ENCODE results near the gene DYNLT4. TPM values are rescaled to one million over a fixed set of nuclear protein-coding genes. Genes with fewer than 3 reads are reported as not detected.

Gene DYNLT4
- total and polyA plus RNA-seq, 2 of the 13 experiments (the other 11 are each of a cell fraction or from before 2014, with no cell fraction given): 0.77 TPM; not detected in 1

DNA sequence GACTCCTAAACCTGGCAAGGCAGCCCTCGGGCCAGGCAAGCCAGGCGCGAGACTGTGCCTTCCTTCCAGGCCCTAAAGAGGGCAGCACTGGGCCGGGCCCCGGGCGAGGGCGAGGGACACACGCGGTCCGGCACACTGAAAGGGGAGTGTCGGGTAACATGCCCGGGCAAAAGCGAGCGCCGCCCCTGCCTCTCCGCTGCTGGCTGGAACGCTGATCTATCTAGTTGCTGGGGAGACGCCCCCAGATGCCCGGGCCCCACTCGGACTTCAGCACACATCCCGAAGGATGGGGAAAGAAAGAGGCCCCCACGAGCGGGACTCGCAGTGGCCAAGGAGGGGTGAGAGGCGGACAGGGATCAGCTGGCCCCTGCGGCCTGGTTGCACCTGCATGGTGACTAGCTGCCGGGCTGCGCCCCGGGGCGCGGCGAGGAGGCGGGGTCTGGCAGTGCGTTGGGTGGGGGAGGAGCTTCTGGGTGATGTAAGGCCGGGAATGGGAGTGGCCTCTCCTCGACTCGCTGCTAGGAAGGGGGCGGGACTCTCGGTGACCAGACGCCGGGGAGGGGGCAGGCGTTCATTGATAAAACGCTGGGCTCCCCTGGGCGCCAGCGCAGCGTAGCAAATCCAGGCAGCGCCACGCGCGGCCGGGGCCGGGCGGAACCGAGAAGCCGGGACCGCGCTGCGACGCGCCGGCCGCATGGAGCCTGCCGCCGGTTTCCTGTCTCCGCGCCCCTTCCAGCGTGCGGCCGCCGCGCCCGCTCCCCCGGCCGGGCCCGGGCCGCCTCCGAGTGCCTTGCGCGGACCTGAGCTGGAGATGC, 7.2 kb downstream of the DYNLT4 start, which contains the start of gene PLK3 (continued):
- peak; percentile 89; the same call in 1 of the 2 replicates for TF ChIP-seq ZBTB3 (CRISPR knock-in tag; IDR thresholded peaks at IDR 0.05; ENCODE audit: borderline replicate concordance, low read depth)
- peak; percentile 92; the same call in 2 of the 3 replicates for TF ChIP-seq MXI1 (IDR thresholded peaks at IDR 0.05; ENCODE audit: borderline replicate concordance, low read depth, low read length)
- peak; percentile 97 for TF ChIP-seq ATF5 (CRISPR knock-in tag; IDR thresholded peaks at IDR 0.05; ENCODE audit: low read depth)
- peak; percentile 61 for TF ChIP-seq FOXP4 (CRISPR knock-in tag; IDR thresholded peaks at IDR 0.05)
- no peak for TF ChIP-seq ZNF282 (IDR thresholded peaks at IDR 0.05; ENCODE audit: partially characterized antibody)
- peak; percentile 68 for TF ChIP-seq ZC3H13 (CRISPR knock-in tag; IDR thresholded peaks at IDR 0.05)
- TF ChIP-seq HIC2 (CRISPR knock-in tag; IDR thresholded peaks at IDR 0.05; ENCODE audit: low read depth): peak; percentile 78; the same call in 1 of the 2 replicates
- TF ChIP-seq ZNF543 (CRISPR knock-in tag; IDR thresholded peaks at IDR 0.05): peak; percentile 94
- TF ChIP-seq HNRNPK (IDR thresholded peaks at IDR 0.05; ENCODE audit: low read depth, low read length, poor library complexity, severe bottlenecking): peak; percentile 90
- TF ChIP-seq LCORL (IDR thresholded peaks at IDR 0.05): no peak
- peak; percentile 94 for TF ChIP-seq LCORL (CRISPR knock-in tag; IDR thresholded peaks at IDR 0.05)
- TF ChIP-seq ZNF264 (CRISPR knock-in tag; IDR thresholded peaks at IDR 0.05): no peak
- TF ChIP-seq ZSCAN30 (CRISPR knock-in tag; IDR thresholded peaks at IDR 0.05): no peak
- no peak for TF ChIP-seq TBP (CRISPR knock-in tag; IDR thresholded peaks at IDR 0.05)
- TF ChIP-seq HMGXB3 (CRISPR knock-in tag; IDR thresholded peaks at IDR 0.05; ENCODE audit: borderline replicate concordance): peak; percentile 57; the same call in 1 of the 2 replicates
- TF ChIP-seq ZNF496 (CRISPR knock-in tag; IDR thresholded peaks at IDR 0.05; ENCODE audit: insufficient replicate concordance): no peak
- TF ChIP-seq, protein P1, sequence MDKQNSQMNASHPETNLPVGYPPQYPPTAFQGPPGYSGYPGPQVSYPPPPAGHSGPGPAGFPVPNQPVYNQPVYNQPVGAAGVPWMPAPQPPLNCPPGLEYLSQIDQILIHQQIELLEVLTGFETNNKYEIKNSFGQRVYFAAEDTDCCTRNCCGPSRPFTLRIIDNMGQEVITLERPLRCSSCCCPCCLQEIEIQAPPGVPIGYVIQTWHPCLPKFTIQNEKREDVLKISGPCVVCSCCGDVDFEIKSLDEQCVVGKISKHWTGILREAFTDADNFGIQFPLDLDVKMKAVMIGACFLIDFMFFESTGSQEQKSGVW (CRISPR knock-in tag; IDR thresholded peaks at IDR 0.05; ENCODE audit: borderline replicate concordance): peak; percentile 37; the same call in 1 of the 2 replicates
- no peak for TF ChIP-seq ZNF841 (CRISPR knock-in tag; IDR thresholded peaks at IDR 0.05; ENCODE audit: borderline replicate concordance)
- TF ChIP-seq ZNF468 (CRISPR knock-in tag; IDR thresholded peaks at IDR 0.05): no peak
